NCI-H1436 treated with DMSO at 0.1 percent for 48 hours (cell line): ENCODE data around the gene PHLDB3.
"Not testable (repeated sequence)": the region's sequence is repeated elsewhere in the genome, so short reads cannot be mapped to it uniquely, and the experiment has no call there.

Experiments used
- DNase-seq: peaks from one replicate; lab custom pipeline; 2025; lab: John Stamatoyannopoulos, UW

Gene PHLDB3

DNA sequence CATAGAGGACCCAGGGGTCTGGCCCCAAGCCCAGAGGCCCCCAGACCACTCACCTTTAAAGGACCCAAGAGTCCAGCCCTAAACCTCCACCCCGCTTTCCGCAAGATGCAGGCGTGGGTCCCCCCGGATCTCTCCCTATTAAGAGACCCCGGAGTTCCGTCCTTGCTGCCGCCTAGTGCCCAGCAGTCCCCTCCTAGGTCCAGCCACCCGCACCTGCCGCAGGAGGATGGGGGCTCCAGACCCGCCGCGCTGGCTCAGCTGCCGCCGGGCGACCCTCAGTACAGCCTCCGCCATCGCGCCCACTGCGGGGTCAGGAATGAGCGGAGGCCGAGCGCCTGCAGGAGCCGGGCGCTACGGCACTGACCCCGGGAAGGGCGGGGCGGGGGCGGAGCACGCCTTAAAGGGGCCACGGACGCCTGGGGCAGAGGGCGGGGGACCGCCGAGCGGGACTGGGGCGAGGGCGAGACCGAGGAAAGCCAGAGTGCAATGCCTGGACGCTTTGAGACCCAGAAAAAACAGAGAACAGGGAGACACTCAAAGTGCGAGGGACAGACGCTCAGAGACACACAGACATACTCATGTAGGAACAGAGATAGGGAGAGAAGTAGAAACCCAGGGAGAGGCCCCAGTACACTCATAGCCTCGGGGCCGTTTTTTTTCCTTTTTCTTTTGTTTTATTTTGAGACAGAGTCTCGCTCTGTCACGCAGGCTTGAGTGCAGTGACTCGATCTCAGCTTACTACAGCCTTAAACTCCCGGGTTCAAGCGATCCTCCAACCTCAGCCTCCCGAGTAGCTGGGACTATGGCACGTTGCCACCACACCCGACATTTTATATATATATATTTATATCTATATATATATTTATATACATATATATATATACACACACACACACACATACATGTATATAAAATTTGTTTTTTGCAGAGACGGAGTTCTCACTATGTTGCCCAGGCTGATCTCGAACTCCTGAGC, 22.6 kb upstream of the PHLDB3 start, which contains the start of gene ETHE1:
Gene ETHE1, minus strand, starts transcription at position 318 of the 976 bp plus-strand sequence. Its CDS starts 24 bp downstream, at position 294.
- DNase-seq, result no peak

DNA sequence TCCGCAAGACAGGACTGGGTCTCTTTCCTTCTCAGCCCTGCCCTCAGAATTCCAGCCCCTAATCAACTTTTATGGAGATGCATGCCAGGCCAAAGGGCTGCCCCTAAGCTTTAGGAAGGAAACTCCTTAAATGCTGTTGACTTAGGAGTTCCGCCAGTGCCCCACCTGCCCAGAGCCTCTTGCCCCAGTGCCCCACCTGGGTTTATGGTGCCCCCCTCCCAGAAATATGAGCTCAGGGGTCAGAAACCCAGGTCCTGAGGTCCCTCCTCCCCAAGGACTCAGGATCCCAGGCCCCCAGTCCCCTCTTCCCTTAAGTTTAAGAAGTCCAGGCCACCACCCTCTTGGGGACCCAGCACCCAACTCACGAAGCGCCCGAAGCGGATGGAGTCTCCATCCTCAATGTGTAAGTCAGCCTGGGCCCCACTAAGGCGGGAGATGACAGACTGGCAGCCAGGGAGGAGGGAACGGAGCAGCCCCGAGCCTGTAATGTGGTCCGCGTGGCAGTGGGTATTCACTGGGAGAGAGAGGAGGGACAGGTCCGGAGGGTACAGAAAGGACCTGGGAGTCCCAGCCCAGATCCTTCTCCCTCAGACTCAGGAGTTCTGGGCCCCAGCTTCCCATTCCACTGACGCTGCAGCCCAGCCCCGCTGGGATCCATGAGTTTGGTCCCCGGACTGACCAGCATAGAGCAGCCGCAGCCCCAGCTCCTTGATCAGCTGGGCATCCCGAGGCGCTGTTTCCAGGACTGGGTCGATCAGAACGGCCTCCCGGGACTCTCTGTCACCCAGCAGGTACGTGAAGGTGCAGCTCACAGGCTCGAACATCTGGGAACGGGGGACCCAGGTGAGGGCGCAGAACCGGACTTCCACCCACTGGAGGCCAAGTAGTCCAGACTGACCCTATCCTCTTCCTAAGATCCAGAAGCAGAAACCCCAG, 21.6 kb upstream of the PHLDB3 start:
- DNase-seq, result no peak

DNA sequence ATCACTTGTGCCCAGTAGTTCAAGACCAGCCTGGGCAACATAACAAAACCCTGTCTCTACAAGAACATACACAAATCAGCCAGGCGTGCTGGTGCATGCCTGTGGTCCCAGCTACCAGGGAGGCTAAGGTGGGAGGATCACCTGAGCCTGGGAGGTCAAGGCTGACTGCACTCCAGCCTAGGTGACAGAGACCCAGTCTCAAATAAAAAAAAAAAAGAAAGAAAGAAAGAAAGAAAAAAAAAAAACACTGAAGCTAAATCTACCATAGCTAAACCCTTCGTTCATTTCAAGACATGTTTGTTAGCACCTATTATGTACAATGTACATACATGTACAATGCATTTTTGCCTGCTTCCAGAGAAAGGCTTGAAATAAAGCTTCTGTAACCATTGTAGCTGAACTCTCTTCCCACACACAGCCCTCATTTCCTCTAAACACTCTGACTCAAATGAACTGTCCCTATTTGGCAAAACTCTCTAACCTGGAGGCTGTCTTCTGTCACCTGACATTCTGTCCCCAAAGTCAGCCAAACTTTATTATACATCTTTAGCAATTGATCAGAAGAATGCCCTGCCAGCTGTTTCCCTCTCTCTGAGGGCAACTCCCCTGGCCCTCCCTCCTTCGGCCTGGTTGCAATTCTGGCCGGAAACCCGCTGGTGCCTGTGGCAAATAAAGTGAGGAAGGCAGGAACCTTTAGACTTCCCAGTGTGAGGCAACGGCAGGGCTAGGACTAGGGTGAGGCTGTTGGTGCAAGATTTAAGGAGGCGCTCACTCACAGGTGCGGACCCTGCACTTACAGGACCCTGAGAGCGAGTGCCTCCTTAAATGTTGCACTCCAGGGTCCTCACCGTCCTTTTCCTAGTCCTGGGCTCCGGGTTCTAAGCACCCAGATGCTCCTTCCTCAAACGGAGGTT, 20.6 kb upstream of the PHLDB3 start:
- DNase-seq, result no peak

DNA sequence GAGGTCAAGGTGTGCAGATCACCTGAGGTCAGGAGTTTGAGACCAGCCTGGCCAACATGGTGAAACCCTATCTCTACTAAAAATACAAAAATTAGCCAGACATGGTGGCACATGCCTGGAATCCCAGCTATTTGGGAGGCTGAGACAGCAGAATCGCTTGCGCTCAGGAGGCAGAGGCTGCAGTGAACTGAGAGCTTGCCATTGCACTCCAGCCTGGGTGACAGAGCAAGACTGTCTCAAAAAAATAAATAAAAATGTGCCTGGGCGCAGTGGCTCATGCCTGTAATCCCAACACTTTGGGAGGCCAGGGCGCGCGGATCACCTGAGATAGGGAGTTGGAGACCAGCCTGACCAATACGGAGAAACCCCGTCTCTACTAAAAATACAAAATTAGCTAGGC, 19.1 kb upstream of the PHLDB3 start:
- DNase-seq, result not testable (repeated sequence)

DNA sequence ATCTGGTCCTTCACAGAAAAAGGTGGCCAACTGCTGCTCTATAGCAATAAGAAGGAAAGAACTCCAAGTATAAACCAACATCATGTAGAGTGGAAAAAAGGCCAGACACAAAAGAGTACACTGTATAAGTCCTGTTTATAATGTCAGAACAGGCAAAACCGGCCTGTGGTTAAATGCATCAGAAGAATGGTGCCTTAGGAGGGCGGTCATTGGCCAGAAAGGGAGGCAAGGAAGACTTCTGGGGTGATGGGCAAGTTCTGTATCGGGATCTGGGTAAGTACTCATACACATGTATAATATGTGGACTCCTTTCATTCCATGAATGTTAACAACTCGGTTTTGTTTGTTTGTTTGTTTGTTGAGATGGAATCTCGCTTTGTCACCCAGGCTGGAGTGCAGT, 18.4 kb upstream of the PHLDB3 start:
- DNase-seq, result no peak

DNA sequence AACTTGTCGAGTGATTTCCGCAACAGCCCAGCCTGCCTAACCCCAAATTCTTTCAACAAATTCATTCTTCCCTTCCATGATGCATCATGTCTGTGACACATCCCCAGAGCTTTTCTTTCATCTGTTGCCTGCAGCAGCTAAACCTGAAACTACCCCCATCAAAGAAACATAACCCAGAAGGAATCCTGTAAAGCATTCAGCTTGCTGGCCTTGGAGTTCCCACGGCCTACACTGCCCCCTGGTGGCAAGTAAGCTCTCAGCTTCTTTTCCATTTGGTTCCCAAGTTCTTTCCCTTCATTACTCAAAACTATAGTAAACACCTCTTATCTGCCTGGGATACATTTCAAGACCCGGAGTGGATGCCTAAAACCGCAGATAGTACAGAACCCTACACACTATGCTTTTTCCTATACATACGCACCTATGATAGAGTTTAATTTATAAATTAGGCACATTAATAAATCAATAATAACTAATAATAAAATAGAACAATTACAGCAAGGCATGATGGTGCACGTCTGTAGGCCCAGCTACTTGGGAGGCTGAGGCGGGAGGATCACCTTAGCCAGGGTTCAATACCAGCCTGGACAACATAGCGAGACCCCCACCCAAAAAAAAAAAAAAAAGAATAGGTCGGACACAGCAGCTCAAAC, 15.0 kb upstream of the PHLDB3 start:
- peak; percentile 16 for DNase-seq

DNA sequence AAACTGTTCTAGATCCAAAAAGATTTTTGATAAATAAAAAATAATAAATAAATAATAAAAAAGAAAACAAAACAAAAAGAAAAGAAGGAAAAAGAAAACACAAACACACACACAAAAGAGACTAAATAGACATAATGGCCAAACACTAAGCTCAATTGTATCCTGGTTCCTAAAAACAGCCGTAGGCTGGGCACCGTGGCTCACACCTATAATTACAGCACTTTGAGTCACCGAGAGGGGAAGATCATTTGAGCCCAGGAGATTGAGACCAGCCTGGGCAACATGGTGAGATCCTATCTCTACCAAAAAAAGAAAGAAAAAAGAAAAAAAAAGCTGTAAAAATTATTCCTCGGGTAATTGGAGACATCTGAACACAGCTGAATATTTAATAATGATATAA, 13.5 kb upstream of the PHLDB3 start:
- DNase-seq, result no peak

DNA sequence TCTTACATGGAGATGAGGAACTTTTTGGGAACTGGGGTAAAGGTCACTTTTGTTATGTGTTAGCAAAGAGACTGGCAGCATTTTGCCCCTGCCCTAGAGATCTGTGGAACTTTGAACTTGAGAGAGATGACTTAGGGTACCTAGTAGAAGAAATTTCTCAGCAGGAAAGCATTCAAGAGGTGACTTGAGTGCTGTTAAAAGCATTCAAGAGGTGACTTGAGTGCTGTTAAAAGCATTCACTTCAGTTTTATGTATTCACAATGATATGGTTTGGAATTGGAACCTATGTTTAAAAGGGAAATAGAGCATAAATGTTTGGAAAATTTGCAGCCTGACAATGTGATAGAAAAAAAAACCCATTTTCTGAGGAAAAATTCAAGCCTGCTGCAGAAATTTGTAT, 7.9 kb upstream of the PHLDB3 start:
- not testable (repeated sequence) for DNase-seq

DNA sequence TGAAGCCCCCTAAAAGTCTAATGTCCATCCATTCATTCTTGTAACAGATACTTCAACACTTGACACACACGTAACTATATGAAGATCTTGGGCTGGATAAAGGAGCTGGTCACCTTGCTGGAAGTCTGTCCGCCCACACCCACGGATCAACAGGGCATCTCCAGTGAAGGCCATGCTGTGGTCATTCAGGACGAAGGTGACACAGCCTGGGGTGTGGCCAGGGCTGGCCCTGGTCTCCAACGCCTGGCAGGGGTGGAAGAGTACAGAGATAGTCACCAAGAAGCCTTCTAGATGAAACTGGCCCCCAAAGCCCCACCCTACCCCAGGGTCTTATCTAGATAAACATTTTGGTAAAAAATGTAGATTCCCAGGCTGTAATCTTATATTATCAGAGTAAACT, 6.8 kb upstream of the PHLDB3 start:
- no peak for DNase-seq

DNA sequence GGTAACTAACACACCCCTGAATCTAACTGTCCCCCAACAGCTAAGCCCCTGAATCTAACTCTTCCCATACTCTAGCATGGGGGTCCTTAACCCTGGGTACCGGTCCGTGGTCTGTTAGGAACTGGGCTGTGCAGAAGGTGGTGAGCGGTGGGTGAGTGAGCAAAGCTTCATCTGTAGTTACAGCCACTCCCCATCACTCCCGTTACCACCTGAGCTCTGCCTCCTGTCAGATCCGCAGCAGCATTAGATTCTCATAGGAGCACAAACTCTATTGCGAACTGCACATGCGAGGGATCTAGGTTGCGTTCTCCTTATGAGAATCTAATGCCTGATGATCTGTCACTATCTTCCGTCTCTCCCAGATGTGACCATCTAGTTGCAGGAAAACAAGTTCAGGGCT, 6.2 kb upstream of the PHLDB3 start:
- DNase-seq, result no peak

DNA sequence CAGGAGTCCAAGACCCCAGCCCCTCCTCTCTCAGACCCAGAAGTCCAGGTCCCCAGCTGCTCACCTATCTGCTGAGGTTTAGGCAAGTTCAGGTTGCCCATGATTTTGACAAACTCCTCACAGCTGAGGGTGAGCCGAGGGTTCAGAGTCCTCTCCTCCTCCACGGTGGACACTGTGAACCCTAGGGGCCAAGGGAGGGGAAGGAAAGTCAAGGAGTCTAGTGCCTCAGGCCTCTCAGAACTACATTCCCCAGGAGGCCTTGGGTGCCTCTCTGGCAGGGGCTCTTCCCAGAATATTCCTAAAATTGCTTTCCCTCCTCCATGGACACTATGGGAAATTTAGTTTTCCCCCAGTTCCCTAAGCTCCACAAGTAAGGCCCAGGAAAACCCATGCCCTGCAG, 3.3 kb upstream of the PHLDB3 start:
- no peak for DNase-seq

DNA sequence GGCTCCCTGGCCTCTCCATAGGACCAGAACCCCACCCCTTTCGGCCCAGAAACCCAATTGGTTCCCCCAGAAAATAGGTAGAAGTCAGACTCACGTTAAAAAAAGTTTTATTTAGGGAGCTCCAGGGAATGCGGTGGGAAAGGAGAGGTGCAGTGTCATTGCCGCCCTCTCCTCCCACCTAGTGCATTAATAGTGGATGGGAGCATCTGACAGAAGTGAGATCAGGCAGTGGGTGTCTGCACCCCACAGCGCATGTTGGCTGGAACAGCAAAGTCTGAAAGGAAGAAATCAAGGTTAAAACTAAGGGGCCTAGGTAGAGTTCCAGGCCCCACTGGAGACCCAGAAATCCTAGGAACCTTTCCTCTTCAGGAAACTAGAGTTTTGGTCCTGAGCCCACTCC, 2.1 kb upstream of the PHLDB3 start:
- DNase-seq, result no peak

DNA sequence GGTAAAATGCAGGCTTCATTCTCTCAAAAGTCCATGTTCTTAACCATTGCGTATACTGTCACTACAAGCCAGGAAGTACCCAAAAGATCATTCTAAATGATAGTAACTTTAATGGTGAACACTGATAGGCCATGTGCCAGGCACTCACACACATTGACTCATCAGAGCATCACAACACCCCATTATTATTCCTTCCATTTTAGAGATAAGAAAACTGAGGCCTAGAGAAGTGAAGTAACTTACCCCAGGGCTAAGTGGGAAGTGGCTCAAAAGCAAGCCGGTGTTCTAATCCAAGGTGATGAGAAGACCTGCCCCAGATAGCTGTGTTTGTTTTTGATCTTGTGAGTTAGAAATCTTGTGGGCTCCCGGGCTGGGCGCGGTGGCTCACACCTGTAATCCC, 1.4 kb upstream of the PHLDB3 start:
- DNase-seq, result no peak

DNA sequence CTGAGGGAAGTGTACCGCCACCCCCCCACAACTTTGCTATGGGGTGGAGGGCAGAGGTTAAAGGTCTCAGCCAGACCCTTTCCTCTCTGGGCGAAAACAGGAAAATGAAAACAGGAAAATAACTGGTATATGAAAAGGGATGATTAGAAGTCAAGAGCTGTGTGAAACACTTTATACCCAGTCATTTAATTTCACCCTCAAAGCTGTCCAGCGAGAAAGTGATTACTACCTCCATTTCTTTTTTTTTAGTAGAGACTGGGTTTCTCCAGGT, 575 bp upstream of the PHLDB3 start:
- DNase-seq, result no peak

DNA sequence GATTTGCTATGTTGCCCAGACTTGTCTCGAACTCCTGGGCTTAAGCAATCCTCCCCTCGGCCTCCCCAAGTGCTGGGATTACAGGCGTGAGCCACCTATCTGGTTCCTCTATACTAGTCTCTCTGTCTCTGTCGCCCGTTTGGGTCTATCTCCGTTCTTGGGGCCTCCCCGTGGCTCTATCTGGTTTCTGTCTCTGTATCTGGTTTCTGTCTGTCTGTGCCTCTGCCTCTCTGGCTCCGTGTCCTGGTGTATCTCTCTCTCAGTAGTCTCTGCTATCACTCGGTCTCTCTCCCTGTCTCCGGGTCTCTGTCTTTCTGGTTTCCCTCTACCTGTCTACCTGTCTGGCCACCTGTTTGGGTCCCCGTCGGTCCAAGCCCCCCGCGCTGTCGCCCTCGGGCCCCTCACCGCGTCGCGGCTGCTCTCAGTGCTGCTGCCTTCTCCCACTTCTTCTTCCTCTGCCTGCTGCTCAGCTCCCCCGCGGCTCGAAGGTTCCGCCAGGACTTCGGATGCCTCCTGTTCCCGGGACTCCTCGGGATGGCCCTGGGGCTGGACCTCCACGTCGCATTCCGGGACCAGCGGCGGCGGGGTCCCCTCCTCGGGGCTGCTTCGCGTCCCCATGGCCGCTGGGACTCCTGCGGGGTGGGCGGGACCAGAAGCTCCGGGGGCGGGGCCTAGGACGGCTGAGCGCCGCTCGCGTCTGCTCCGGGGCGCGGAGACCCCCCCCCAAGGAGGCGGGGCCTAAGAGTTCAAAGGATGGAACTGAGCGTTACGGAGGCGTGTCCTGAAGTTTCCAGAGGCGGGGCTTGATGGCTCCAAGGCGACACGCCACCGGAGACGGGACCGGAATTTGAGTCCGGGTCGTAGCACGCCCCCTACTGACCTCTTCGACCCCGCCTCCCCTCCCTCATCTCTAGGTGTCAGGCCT, 783 bp downstream of the PHLDB3 start:
- peak; percentile 93 for DNase-seq

DNA sequence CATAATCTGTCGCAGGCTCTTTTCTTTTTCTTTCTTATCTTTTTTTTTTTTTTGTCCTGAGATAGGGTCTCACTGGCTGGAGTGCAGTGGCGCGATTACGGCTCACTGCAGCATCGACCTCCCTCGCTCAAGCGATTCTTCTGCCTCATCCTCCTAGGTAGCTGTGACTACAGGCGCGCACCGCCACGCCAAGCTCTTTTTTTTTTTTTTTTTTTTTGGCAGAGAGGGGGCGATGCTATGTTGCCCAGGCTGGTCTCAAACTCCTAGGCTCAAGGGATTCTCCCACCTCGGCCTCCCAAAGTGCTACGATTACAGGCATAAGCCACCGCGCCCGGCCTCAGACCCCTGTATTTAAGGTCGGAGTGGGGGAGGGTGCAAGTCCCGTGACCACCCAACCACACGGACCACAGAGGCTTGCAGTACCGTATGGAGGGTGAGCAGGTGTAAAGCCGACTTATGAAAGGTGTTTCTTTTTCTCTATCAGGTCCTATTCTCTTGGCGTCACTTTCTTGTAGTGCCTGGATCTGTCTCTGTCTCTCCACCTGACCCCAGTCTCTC, 2.0 kb downstream of the PHLDB3 start:
- DNase-seq, result no peak

DNA sequence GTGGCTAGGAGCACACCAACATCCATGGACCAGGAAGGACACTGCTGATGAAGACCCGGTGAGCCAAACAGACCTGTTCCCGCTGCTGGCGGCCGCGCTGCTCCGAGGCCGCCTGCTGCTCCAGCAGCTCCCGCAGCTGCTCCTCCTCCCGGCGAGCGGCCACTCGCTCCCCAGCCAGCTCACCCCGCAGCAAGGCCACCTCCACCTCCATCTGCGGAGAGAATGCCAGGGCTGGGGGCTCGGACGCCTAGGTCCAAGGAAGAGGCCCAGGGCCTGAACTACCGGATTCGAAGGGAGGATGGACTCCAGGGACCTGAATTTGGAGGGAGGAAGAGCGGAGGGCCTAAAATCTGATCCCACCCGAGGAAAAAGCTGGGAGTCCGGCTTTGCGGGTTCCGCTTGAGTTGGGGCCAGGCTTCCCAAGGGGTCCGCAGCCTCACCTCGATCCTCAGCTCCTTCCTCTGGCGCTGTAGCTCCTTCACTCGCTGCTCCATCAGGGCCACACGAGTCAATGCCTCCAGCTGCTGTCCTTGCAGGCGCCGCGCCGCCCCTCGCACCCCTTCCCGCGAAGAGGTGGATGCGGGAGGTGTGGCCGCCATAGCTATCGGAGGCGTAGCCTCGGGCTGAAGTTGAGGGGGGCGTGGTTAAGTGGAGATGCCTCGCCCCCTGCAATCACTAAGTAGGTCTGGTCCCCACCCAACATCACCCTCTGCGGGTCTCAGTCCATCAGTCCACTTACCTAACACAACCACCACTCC, 2.7 kb downstream of the PHLDB3 start:
- no peak for DNase-seq

DNA sequence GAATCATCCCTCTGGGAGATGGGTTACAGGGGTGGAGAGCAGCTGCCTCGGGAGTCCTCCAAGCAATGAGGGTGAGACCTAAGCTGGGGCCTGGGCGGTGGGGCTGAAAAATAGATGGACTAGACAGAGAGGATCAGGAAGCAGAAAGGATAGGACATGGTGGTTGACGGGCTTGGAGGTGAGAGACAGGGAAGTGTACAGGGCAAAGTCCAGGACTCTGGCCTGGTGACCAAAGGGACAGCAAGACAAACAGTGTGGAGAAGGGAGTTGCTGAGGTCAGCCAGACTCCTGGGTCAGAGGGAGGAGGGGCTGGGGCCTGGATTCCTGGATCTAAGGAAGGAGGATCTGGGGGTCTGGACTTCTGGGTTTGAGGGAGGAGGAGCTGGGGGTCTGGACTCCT, 5.5 kb downstream of the PHLDB3 start:
- DNase-seq, result no peak

DNA sequence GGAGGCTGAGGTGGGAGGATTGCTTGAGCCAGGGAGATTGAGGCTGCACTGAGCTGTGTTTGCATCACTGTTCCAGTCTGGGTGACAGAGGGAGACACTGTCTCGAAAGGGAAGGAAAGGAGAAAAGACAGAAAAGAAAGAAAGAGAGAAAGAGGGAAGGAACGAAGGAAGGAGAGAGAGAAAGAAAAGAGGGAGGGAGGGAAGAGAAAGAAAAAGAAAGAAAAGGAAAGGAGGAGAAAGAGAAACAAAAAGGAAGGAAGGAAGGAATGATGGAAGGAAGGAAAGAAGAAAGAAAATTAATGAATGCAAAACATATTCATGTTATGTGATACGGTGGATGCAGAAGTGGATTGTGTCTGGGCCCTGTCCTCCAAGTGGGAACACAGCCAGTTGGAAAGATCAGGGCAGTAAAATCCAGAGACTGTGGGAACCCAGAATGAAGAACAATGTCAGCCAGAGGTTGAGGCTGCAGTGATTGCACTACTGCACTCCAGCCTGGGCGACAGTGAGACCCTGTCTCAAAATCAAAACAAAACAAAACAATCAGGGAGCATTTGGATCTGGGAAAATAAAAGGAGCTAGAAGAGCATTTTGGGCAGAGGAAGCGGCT, 6.2 kb downstream of the PHLDB3 start:
- DNase-seq, result no peak
